ENCODE measurements around the gene TTC36. TPM values are rescaled to one million over a fixed set of nuclear protein-coding genes. Genes with fewer than 3 reads are reported as not detected.

TTC36 gene
- total and polyA plus RNA-seq, 2 of the 4 experiments (the other 2 are of a cell fraction), result not detected

DNA sequence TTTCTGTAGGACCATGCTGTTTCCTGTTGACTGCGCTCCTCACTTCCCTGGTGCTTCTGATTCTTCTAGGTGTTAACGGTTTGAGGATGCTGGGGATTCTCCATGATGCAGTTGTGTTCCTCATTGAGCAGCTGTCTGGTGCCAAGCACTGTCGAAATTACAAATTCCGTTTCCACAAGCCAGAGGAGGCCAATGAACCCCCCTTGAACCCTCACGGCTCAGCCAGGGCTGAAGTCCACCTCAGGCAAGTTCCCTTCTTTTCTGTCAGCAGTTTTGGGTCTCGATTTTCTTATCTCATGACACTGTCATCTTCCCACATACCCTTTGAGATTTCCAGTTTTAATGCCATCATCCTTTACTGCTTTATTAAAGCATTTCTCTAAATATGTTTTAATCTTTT lies 7.7 kb upstream of the TTC36 start:
- no peak overlapping the region for H3K27ac ChIP-seq (ENCODE audit: insufficient read depth, low read length)
- 86% methylated on average over 6 of the region's 6 CpGs; no CpG with 5 or more reads in 1 of the 2 experiments for WGBS, 2 experiments (ENCODE audit: extremely low coverage in 2 of 2, insufficient read length in 1 of 2)
- POLR2A ChIA-PET (ENCODE audit: unreplicated experiment), result no interaction called here
- H3K4ac ChIP-seq (ENCODE audit: low read depth, low read length), result no peak overlapping the region
- ATAC-seq (ENCODE audit: low read depth), result no peak
- H3K79me1 ChIP-seq (ENCODE audit: low read depth in 1 of 2, low read length in 2 of 2), result no peaks in the 10 kb centered on the region; a peak in 2 of 4 replicates
- H3K4me3 ChIP-seq (ENCODE audit: insufficient read depth, low read depth, low read length), result no peak overlapping the region
- no peaks in the 10 kb centered on the region for H3K27me3 ChIP-seq (ENCODE audit: control insufficient read depth, insufficient read depth, low read length)
- no peak overlapping the region for H4K8ac ChIP-seq (ENCODE audit: low read depth in 2 of 2, low read length in 2 of 2)
- no TSS peak for BruUV-seq (replicated peaks)
- peaks cover 7% of the 10 kb centered on the region; the same call in 1 of the 2 replicates for H4K20me1 ChIP-seq (ENCODE audit: insufficient read depth, low read length)
- no peak overlapping the region for H2BK120ac ChIP-seq (ENCODE audit: low read depth, low read length)
- no peak overlapping the region for H4K91ac ChIP-seq (ENCODE audit: insufficient read depth, low read depth, low read length)
- TF ChIP-seq, protein P1, sequence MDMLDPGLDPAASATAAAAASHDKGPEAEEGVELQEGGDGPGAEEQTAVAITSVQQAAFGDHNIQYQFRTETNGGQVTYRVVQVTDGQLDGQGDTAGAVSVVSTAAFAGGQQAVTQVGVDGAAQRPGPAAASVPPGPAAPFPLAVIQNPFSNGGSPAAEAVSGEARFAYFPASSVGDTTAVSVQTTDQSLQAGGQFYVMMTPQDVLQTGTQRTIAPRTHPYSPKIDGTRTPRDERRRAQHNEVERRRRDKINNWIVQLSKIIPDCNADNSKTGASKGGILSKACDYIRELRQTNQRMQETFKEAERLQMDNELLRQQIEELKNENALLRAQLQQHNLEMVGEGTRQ (IDR thresholded peaks at IDR 0.05; ENCODE audit: low read depth, low read length), result no peak
- no peak overlapping the region for H3K18ac ChIP-seq (ENCODE audit: low read depth, low read length)
- H2BK20ac ChIP-seq (ENCODE audit: low read depth, low read length), result no peak overlapping the region
- H2AFZ ChIP-seq (replicated peaks; ENCODE audit: low read length, poor library complexity), result no peak overlapping the region
- no peak overlapping the region for H3K9ac ChIP-seq (ENCODE audit: low read depth, low read length)
- intact Hi-C loops (cut with micrococcal nuclease), result no loop called here
- no peak overlapping the region for H2BK5ac ChIP-seq (ENCODE audit: low read depth, low read length, poor library complexity, severe bottlenecking)
- no peak overlapping the region for H2AK9ac ChIP-seq (replicated peaks; ENCODE audit: low read depth, low read length, poor library complexity)
- H3K14ac ChIP-seq (replicated peaks; ENCODE audit: low read depth, low read length), result no peak overlapping the region
- no peak for DNase-seq
- no peaks in the 10 kb centered on the region for H3K9me1 ChIP-seq (ENCODE audit: insufficient read depth, low read length)
- no peak overlapping the region for H3K56ac ChIP-seq (ENCODE audit: extremely low read depth, insufficient read depth, low read length)
- H3K23ac ChIP-seq (ENCODE audit: low read depth, low read length), result no peak overlapping the region
- no peak overlapping the region for H2BK15ac ChIP-seq (ENCODE audit: low read depth, low read length)
- CTCF ChIA-PET, result no interaction called here
- in situ Hi-C loops (cut with MboI; ENCODE audit: low sequenced_read_pairs), result no loop called here
- no peaks in the 10 kb centered on the region for H3K9me3 ChIP-seq (ENCODE audit: control insufficient read depth, insufficient read depth, low read length)
- H3K4me2 ChIP-seq (ENCODE audit: low read depth, low read length), result no peak overlapping the region
- H3K36me3 ChIP-seq (ENCODE audit: control insufficient read depth, insufficient read depth, low read length), result peaks cover 58% of the 10 kb centered on the region
- dilution Hi-C loops (cut with HindIII; ENCODE audit: low sequenced_read_pairs, unreplicated experiment), result no loop called here
- H2AK5ac ChIP-seq (ENCODE audit: low read depth, low read length), result no peak overlapping the region
- H4K5ac ChIP-seq (ENCODE audit: low read depth, low read length), result no peak overlapping the region
- no peaks in the 10 kb centered on the region for H3K4me1 ChIP-seq (ENCODE audit: control insufficient read depth, insufficient read depth, low read length)

All from IMR-90 (cell line).